Activated CD8-positive, alpha-beta memory T cell treated with anti-CD3 and anti-CD28 coated beads, Interleukin-2, amount 10 ng/mL, durations not matched to agents 7 days and 5 days (primary cell): Measurements from ENCODE around the gene TMED10. TPM values are rescaled to one million over a fixed set of nuclear protein-coding genes. Genes with fewer than 3 reads are reported as not detected.

Source experiments
- ATAC-seq: fragments of 150-1000 bp; cut with Tn5 transposase; one replicate; pipeline ENCODE4 v1.10.0; 2021; ENCODE audit warnings: moderate library complexity
- CTCF ChIA-PET: fragments of 350-600 bp; sonication (Branson Sonifier 250); formaldehyde crosslinking; loops from one replicate; lab custom pipeline; 2021; ENCODE audit warnings: antibody characterized with exemption; lab: Charles Lee
- DNase-seq: peaks from one replicate; pipeline ENCODE4 v3.0.0-alpha.2; 2020
- H3K27ac Mint-ChIP-seq: one replicate; pipeline ENCODE4 v1.8.0; 2021; ENCODE audit warnings: mild to moderate bottlenecking, mixed read lengths
- H3K27me3 Mint-ChIP-seq: one replicate; pipeline ENCODE4 v1.8.0; 2021; ENCODE audit warnings: mixed read lengths
- H3K36me3 Mint-ChIP-seq: one replicate; pipeline ENCODE4 v1.8.0; 2021; ENCODE audit warnings: mild to moderate bottlenecking, mixed read lengths
- H3K4me1 Mint-ChIP-seq: one replicate; pipeline ENCODE4 v1.8.0; 2021; ENCODE audit warnings: mixed read lengths
- H3K4me3 Mint-ChIP-seq: one replicate; pipeline ENCODE4 v1.8.0; 2021; ENCODE audit warnings: mild to moderate bottlenecking, moderate library complexity, mixed read lengths
- H3K9me3 Mint-ChIP-seq: one replicate; pipeline ENCODE4 v1.8.0; 2022; ENCODE audit warnings: low read depth, mixed read lengths
- total RNA-seq, 2 experiments: library from RNA; stranded (reverse); gene quantifications; one replicate each; pipeline ENCODE4 v1.2.3, GENCODE V29; 2021

The TMED10 gene
- 100 to 1,000 TPM; 129 to 166 TPM for total RNA-seq

- CTCF ChIA-PET = interaction anchor here (0.8 to 1.8 kb wide), 6 partner anchors 31 to 127 kb away, joined by 3 to 8 read pairs (median 4); no protein-coding TSS in a partner anchor
- Mint-ChIP-seq H3K27me3 (peaks cover 5% of the 10 kb centered on the region), H3K4me3 (peak within 1 kb of the TSS; percentile 82), H3K36me3 (peaks cover 6% of the 10 kb centered on the region), H3K4me1 (peaks cover 39% of the 10 kb centered on the region), H3K27ac (peak within 1 kb of the TSS; percentile 89), H3K9me3 (no peaks in the 10 kb centered on the region)
- ATAC-seq = peak; percentile 80
- peak; percentile 95 for DNase-seq
Measured at GRCh38 chr14:75176142-75176820, at the start of gene TMED10. Gene TMED10 (minus strand): TSS chr14:75176612. CDS start chr14:75176579, 33 bp downstream.

GRCh38 chr14:75224561-75224960 lies 48.1 kb upstream of the TMED10 start:
- CTCF ChIA-PET = no interaction called here
- Mint-ChIP-seq H3K4me3 (no peak overlapping the region), H3K9me3 (no peaks in the 10 kb centered on the region), H3K4me1 (peaks cover 22% of the 10 kb centered on the region), H3K27ac (no peak overlapping the region), H3K36me3 (no peaks in the 10 kb centered on the region), H3K27me3 (peaks cover 18% of the 10 kb centered on the region)
- DNase-seq (no peak), ATAC-seq (no peak)

GRCh38 chr14:75223664-75224154 lies 47.3 kb upstream of the TMED10 start:
- ATAC-seq (no peak), DNase-seq (peak; percentile 55)
- Mint-ChIP-seq H3K27me3 (peaks cover 12% of the 10 kb centered on the region), H3K9me3 (no peaks in the 10 kb centered on the region), H3K4me1 (peaks cover 14% of the 10 kb centered on the region), H3K36me3 (no peaks in the 10 kb centered on the region), H3K27ac (no peak overlapping the region), H3K4me3 (no peak overlapping the region)
- CTCF ChIA-PET = no interaction called here

GRCh38 chr14:75222208-75222701 lies 45.8 kb upstream of the TMED10 start:
- DNase-seq (no peak), ATAC-seq (no peak)
- H3K27ac Mint-ChIP-seq = no peak overlapping the region
- H3K4me1 Mint-ChIP-seq = peaks cover 7% of the 10 kb centered on the region
- H3K9me3 Mint-ChIP-seq = no peaks in the 10 kb centered on the region
- CTCF ChIA-PET = interaction anchor here (1.1 kb wide), 2 partner anchors 25 to 38 kb away, joined by 3 read pairs; no protein-coding TSS in a partner anchor
- no peaks in the 10 kb centered on the region for H3K36me3 Mint-ChIP-seq
- no peak overlapping the region for H3K4me3 Mint-ChIP-seq
- peaks cover 16% of the 10 kb centered on the region for H3K27me3 Mint-ChIP-seq

- H3K9me3 Mint-ChIP-seq = no peaks in the 10 kb centered on the region
- CTCF ChIA-PET = no interaction called here
Measured at GRCh38 chr14:75221797-75222196, 45.4 kb upstream of the TMED10 start.

GRCh38 chr14:75220156-75220555 lies 43.7 kb upstream of the TMED10 start:
- Mint-ChIP-seq H3K27me3 (peaks cover 19% of the 10 kb centered on the region), H3K27ac (no peak overlapping the region), H3K4me1 (peaks cover 12% of the 10 kb centered on the region), H3K9me3 (no peaks in the 10 kb centered on the region), H3K4me3 (no peak overlapping the region), H3K36me3 (no peaks in the 10 kb centered on the region)
- no peak for ATAC-seq
- CTCF ChIA-PET = no interaction called here
- no peak for DNase-seq

More at GRCh38 chr14:75221797-75222196, 45.4 kb upstream of the TMED10 start:
- H3K4me3 Mint-ChIP-seq = no peak overlapping the region
- no peaks in the 10 kb centered on the region for H3K36me3 Mint-ChIP-seq
- H3K4me1 Mint-ChIP-seq = peaks cover 7% of the 10 kb centered on the region
- H3K27me3 Mint-ChIP-seq = peaks cover 16% of the 10 kb centered on the region
- DNase-seq = no peak
- no peak for ATAC-seq
- no peak overlapping the region for H3K27ac Mint-ChIP-seq

GRCh38 chr14:75217508-75218206 lies 41.2 kb upstream of the TMED10 start:
- CTCF ChIA-PET = interaction anchor here (1.1 to 1.8 kb wide), 2 partner anchors 13 to 70 kb away, joined by 4 to 5 read pairs; no protein-coding TSS in a partner anchor
- Mint-ChIP-seq H3K9me3 (no peaks in the 10 kb centered on the region), H3K27me3 (peaks cover 25% of the 10 kb centered on the region), H3K4me3 (no peak overlapping the region), H3K4me1 (peaks cover 8% of the 10 kb centered on the region), H3K27ac (no peak overlapping the region), H3K36me3 (no peaks in the 10 kb centered on the region)
- ATAC-seq (no peak), DNase-seq (no peak)

- CTCF ChIA-PET = interaction anchor here (0.5 to 1.8 kb wide), 2 partner anchors 14 kb away, joined by 3 to 5 read pairs; no protein-coding TSS in a partner anchor
- ATAC-seq (no peak), DNase-seq (no peak)
- peaks cover 8% of the 10 kb centered on the region for H3K4me1 Mint-ChIP-seq
- peaks cover 24% of the 10 kb centered on the region for H3K27me3 Mint-ChIP-seq
- no peaks in the 10 kb centered on the region for H3K36me3 Mint-ChIP-seq
- H3K27ac Mint-ChIP-seq = no peak overlapping the region
- H3K4me3 Mint-ChIP-seq = no peak overlapping the region
- H3K9me3 Mint-ChIP-seq = no peaks in the 10 kb centered on the region
Measured at GRCh38 chr14:75216427-75217006, 40.1 kb upstream of the TMED10 start.

- ATAC-seq (no peak), DNase-seq (no peak)
- CTCF ChIA-PET = interaction anchor here (1.3 kb wide), 1 partner anchor 14 kb away, joined by 4 read pairs; no protein-coding TSS in a partner anchor
- Mint-ChIP-seq H3K27me3 (peaks cover 24% of the 10 kb centered on the region), H3K4me1 (peaks cover 8% of the 10 kb centered on the region), H3K36me3 (no peaks in the 10 kb centered on the region), H3K4me3 (no peak overlapping the region), H3K27ac (no peak overlapping the region), H3K9me3 (no peaks in the 10 kb centered on the region)
Measured at GRCh38 chr14:75215520-75215919, 39.1 kb upstream of the TMED10 start.

- Mint-ChIP-seq H3K36me3 (no peaks in the 10 kb centered on the region), H3K27me3 (peaks cover 28% of the 10 kb centered on the region), H3K9me3 (no peaks in the 10 kb centered on the region), H3K4me3 (no peak overlapping the region), H3K27ac (no peak overlapping the region), H3K4me1 (peaks cover 8% of the 10 kb centered on the region)
- no peak for DNase-seq
- CTCF ChIA-PET = interaction anchor here (1.3 kb wide), 1 partner anchor 15 kb away, joined by 4 read pairs; no protein-coding TSS in a partner anchor
- no peak for ATAC-seq
Measured at GRCh38 chr14:75214558-75214957, 38.1 kb upstream of the TMED10 start.

- no peak for ATAC-seq
- no peaks in the 10 kb centered on the region for H3K36me3 Mint-ChIP-seq
Measured at GRCh38 chr14:75213172-75213571, 36.8 kb upstream of the TMED10 start.

GRCh38 chr14:75208843-75209242 lies 32.4 kb upstream of the TMED10 start:
- H3K36me3 Mint-ChIP-seq = peaks cover 4% of the 10 kb centered on the region
- ATAC-seq = no peak
- no peak for DNase-seq
- peaks cover 13% of the 10 kb centered on the region for H3K27me3 Mint-ChIP-seq
- CTCF ChIA-PET = no interaction called here
- H3K4me3 Mint-ChIP-seq = no peak overlapping the region
- no peak overlapping the region for H3K27ac Mint-ChIP-seq
- H3K9me3 Mint-ChIP-seq = no peaks in the 10 kb centered on the region
- peaks cover 21% of the 10 kb centered on the region for H3K4me1 Mint-ChIP-seq

More at GRCh38 chr14:75213172-75213571, 36.8 kb upstream of the TMED10 start:
- no peak overlapping the region for H3K27ac Mint-ChIP-seq
- no peak overlapping the region for H3K4me3 Mint-ChIP-seq
- peaks cover 8% of the 10 kb centered on the region for H3K4me1 Mint-ChIP-seq
- H3K9me3 Mint-ChIP-seq = no peaks in the 10 kb centered on the region
- H3K27me3 Mint-ChIP-seq = peaks cover 24% of the 10 kb centered on the region
- no peak for DNase-seq
- CTCF ChIA-PET = no interaction called here

GRCh38 chr14:75206190-75206589 lies 29.8 kb upstream of the TMED10 start:
- H3K36me3 Mint-ChIP-seq = peaks cover 4% of the 10 kb centered on the region
- H3K4me1 Mint-ChIP-seq = peaks cover 24% of the 10 kb centered on the region
- DNase-seq = no peak
- ATAC-seq = no peak
- peak overlapping the region; percentile 56 for H3K27ac Mint-ChIP-seq
- CTCF ChIA-PET = interaction anchor here (0.6 to 1.3 kb wide), 2 partner anchors 23 to 67 kb away, joined by 3 to 4 read pairs; no protein-coding TSS in a partner anchor
- H3K9me3 Mint-ChIP-seq = no peaks in the 10 kb centered on the region
- peaks cover 8% of the 10 kb centered on the region for H3K27me3 Mint-ChIP-seq
- no peak overlapping the region for H3K4me3 Mint-ChIP-seq
